ENCODE measurements around the gene SDR42E2.

DNA sequence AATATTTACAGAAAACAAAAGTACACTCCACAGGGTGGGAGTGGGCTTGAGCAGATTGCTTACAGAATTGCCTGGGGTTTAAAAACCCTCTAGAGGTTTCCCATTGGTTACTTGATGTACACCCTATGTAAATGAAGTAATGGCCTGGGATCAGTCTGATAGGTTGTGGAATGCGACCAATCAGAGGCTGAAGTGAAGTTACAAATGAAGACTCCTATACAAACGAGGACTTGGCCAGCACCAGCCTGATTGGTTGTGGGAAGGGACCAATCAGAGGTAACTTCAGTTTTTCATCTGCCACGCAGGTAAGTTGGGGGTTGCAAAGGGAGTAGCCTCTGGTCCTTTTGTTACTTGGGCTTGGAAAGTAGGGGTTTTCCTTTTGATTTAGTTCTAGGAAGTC lies 52.6 kb downstream of the SDR42E2 start:
- TF ChIP-seq POLR2AphosphoS5 (IDR thresholded peaks at IDR 0.05) (no peak), POLR2A (IDR thresholded peaks at IDR 0.05) (no peak)
